GM04503 (cell line): ENCODE results near the gene CAPN9.
A peak's percentile ranks its signal among the peaks of the same experiment; 100 is the strongest.
"Not testable (repeated sequence)": the region's sequence is repeated elsewhere in the genome, so short reads cannot be mapped to it uniquely, and the experiment has no call there.

ENCODE experiments used
- DNase-seq: peaks from one replicate; pipeline ENCODE4 v3.0.0-alpha.2; 2012; ENCODE audit warnings: low read depth

Gene CAPN9

GRCh38 chr1:230749150-230749549 is 2.0 kb downstream of the CAPN9 start:
- DNase-seq = no peak

- no peak for DNase-seq
Observed at GRCh38 chr1:230749635-230750034, 2.4 kb downstream of the CAPN9 start.

- DNase-seq = no peak
Observed at GRCh38 chr1:230750576-230750975, 3.4 kb downstream of the CAPN9 start.

- DNase-seq = no peak
Observed at GRCh38 chr1:230750986-230751625, 3.9 kb downstream of the CAPN9 start.

GRCh38 chr1:230752407-230752806 is 5.2 kb downstream of the CAPN9 start:
- DNase-seq = no peak

GRCh38 chr1:230753191-230753585 is 6.0 kb downstream of the CAPN9 start:
- no peak for DNase-seq

GRCh38 chr1:230753586-230754251 is 6.5 kb downstream of the CAPN9 start:
- no peak for DNase-seq

- DNase-seq = no peak
Observed at GRCh38 chr1:230754796-230755195, 7.6 kb downstream of the CAPN9 start.

GRCh38 chr1:230757856-230758708 is 10.9 kb downstream of the CAPN9 start:
- no peak for DNase-seq

GRCh38 chr1:230758709-230759368 is 11.7 kb downstream of the CAPN9 start:
- DNase-seq = no peak

GRCh38 chr1:230759369-230760065 is 12.3 kb downstream of the CAPN9 start:
- no peak for DNase-seq

GRCh38 chr1:230760360-230760827 is 13.2 kb downstream of the CAPN9 start:
- no peak for DNase-seq

- no peak for DNase-seq
Observed at GRCh38 chr1:230761443-230762167, 14.4 kb downstream of the CAPN9 start.

- no peak for DNase-seq
Observed at GRCh38 chr1:230763927-230764591, 16.9 kb downstream of the CAPN9 start.

GRCh38 chr1:230766318-230766717 is 19.1 kb downstream of the CAPN9 start:
- DNase-seq = no peak

GRCh38 chr1:230767859-230768612 is 20.8 kb downstream of the CAPN9 start:
- DNase-seq = not testable (repeated sequence)

GRCh38 chr1:230768903-230769570 is 21.8 kb downstream of the CAPN9 start:
- DNase-seq = peak; percentile 25

- no peak for DNase-seq
Observed at GRCh38 chr1:230770317-230770716, 23.1 kb downstream of the CAPN9 start.

GRCh38 chr1:230771773-230772354 is 24.7 kb downstream of the CAPN9 start:
- no peak for DNase-seq
